ENCODE measurements around the gene EID2.
A peak's percentile ranks its signal among the peaks of the same experiment; 100 is the strongest.

The EID2 gene

DNA sequence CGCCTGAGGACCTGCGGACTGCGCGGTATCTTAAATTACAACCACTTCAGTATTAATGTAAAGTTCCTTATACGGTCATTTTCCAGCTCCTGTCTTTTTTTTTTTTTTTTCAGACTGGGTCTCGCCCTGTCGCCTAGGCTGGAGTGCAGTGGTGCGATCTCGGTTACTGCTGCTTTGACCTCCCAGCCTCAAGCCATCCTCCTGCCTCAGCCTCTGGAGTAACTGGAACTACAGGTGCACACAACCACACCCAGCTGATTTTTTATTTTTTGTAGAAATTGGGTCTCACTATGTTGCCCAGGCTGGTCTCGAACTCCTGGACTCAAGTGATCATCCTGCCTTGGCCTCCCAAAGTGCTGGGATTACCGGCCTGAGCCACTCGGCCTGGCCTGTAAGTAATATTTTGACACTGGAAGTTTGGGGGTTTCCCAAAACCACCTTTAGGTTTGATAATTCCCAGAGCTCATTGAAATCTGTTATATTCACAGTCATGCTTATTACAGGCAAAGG is 6.9 kb downstream of the EID2 start:
- ATAC-seq = peak; percentile 13 to 19

- peak; percentile 92 to 94 for ATAC-seq
Observed at GRCh38 chr19:39532233-39533002, 7.5 kb downstream of the EID2 start, which contains the start of gene EID2B. Gene EID2B, minus strand, starts transcription at chr19:39532852. Its CDS starts 50 bp downstream, at chr19:39532802.

GRCh38 chr19:39531834-39532232 is 8.1 kb downstream of the EID2 start:
- ATAC-seq = no peak

GRCh38 chr19:39525205-39525604 is 14.8 kb downstream of the EID2 start:
- ATAC-seq = no peak

GRCh38 chr19:39524495-39524894 is 15.5 kb downstream of the EID2 start:
- ATAC-seq = peak in 1 of 2 donors; percentile 13

GRCh38 chr19:39520541-39521484 is 19.1 kb downstream of the EID2 start:
- no peak for ATAC-seq

DNA sequence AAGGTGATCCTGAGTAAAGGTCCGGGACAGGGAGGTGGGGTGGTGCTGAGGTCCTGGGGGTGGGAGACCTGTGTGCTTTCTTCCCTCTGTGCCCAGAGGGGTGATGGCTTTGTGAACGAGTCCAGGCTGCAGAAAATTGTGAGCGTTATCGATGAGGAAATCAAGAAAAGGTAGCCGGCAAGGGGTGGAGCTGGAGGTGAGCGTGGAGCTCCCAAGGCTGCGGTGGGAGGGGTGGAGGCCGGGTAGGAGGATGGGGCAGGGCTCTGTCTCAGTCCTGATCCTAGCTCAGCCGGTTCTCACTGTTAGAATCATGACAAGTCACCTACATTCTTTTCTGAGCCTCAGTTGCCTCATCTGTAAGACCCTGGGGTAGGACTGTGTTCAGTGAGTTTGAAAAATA is 21.0 kb downstream of the EID2 start:
- no peak for ATAC-seq

DNA sequence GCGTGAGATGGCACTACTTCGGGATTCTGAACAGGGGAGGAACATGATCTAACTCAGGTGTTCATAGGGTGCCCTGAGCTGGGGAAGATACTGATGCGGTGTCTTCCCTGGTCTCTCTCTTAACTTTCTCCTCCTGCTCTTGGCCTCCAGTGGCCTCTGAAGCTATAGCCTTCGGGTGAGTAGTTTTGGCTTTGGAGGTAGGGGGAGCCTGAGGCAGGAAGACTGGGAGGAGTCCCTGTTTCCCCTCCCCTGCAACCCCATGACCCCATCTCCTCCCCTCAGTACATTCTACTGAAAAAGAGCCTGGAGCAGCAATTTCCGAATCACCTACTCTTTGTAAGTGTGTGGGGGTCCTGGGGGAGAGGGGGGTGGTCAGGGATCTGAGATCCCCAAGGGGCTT is 21.5 kb downstream of the EID2 start:
- ATAC-seq = no peak

DNA sequence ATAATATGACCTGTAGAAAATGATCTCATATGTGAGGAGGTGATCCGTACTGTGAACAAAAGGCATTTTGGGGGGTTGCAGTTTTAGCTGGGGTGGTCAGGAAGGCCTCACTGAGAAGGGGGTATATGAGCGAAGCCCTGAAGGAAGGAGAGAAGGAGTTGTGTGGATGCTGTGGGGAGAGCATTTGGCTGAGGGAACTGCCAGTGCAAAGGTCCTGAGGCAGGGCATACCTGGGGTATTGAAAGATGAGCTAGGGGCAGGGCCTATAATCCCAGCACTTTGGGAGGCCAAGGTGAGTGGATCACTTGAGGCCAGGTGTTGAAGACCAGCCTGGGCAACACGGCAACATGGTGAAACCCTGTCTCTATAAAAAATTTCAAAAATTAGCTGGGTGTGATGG is 22.5 kb downstream of the EID2 start:
- ATAC-seq = no peak

DNA sequence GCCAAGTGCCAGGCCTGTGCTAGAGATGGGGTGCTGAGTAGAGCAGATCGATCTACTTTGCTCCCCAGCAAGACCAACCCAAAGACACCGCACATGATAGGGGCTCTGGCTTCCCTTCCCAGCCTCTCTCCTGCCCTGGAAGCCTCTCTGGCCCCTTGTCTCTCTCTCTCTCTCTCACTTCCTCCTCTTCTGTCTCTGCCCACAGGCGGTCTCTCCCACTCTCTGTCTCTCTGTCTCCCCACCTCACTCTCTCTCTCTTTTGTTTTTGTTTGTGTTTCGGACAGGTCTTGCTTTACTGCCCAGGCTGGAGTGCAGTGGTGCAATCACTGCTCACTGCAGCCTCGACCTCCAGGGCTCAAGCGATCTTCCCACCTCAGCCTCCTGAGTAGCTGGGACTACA is 23.7 kb downstream of the EID2 start:
- no peak for ATAC-seq

GRCh38 chr19:39515551-39516191 is 24.3 kb downstream of the EID2 start:
- ATAC-seq = no peak

GRCh38 chr19:39514840-39515550 is 25.0 kb downstream of the EID2 start, which contains the start of gene SELENOV:
Gene SELENOV, plus strand, starts transcription at chr19:39515139. Its CDS starts 74 bp downstream, at chr19:39515213.
- ATAC-seq = peak in 1 of 2 donors; percentile 55

GRCh38 chr19:39512988-39513387 is 27.0 kb downstream of the EID2 start:
- no peak for ATAC-seq

GRCh38 chr19:39509233-39509632 is 30.7 kb downstream of the EID2 start:
- ATAC-seq = no peak

DNA sequence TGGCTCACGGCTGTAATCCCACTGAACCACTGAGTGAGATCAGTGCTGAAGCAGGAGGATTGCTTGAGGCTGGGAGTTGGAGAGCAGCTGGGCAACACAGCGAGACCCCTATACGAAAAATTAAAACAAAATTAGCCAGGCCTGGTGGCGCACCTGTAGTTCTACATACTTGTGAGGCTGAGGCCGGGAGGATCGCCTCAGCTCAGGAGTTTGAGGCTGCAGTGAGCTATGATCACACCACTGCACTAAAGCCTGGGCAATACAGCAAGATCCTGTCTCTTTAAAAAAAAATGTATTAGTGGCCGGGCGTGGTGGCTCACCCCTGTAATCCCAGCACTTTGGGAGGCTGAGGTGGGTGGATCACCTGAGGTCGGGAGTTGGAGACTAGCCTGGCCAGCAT is 31.3 kb downstream of the EID2 start:
- no peak for ATAC-seq

- no peak for ATAC-seq
Observed at GRCh38 chr19:39507715-39508364, 32.1 kb downstream of the EID2 start.

DNA sequence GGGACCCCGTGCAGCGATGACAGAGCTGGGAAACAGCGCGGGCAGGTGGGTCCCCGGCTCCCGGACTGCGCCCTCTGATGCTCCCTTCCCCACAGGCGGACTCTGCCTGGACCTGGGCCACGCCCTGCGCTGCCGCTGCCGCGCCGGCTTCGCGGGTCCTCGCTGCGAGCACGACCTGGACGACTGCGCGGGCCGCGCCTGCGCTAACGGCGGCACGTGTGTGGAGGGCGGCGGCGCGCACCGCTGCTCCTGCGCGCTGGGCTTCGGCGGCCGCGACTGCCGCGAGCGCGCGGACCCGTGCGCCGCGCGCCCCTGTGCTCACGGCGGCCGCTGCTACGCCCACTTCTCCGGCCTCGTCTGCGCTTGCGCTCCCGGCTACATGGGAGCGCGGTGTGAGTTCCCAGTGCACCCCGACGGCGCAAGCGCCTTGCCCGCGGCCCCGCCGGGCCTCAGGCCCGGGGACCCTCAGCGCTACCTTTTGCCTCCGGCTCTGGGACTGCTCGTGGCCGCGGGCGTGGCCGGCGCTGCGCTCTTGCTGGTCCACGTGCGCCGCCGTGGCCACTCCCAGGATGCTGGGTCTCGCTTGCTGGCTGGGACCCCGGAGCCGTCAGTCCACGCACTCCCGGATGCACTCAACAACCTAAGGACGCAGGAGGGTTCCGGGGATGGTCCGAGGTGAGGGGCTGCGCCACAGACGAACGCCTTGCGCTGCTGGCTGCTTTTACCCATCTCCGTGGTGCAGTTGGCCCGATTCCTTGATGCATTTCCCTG is 32.8 kb downstream of the EID2 start:
- peak; percentile 70 to 76 for ATAC-seq

GRCh38 chr19:39506598-39506943 is 33.4 kb downstream of the EID2 start:
- no peak for ATAC-seq

DNA sequence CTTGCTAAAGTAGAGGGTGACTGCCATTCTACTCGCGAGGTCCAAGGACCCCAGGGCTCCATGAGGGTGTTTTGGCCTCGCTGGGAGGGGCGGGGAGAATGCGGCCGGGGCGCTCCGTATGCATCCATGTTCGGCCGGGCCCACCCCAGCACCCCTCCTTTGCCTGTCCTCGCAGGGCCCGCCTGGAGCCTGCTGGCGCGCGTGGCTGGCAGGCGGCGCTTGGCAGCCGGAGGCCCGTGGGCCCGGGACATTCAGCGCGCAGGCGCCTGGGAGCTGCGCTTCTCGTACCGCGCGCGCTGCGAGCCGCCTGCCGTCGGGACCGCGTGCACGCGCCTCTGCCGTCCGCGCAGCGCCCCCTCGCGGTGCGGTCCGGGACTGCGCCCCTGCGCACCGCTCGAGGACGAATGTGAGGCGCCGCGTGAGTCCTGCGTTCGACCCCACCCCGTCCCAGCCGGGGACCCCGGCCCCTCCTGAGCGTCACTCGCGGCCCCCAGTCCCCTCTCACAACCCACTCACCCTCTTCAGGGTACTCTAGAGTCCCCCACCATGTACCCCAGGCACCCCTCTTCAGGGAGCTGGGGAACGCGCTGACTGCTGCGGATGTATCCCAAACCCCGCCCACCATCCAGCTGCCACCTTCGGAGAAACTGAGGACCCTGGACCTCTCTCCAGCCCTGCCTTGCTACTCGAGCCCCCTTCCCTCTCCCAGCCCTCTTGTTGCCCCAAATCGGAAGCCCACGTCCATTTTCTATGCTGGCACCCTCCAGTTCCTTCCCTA is 37.1 kb downstream of the EID2 start:
- ATAC-seq = peak; percentile 57 to 58

GRCh38 chr19:39501340-39501739 is 38.6 kb downstream of the EID2 start:
- no peak for ATAC-seq
